Loucy (cell line): Measurements from ENCODE around the gene DNAJB8.

ENCODE experiments used
- H2AFZ ChIP-seq: fragments of 200-600 bp; sonication (generic); 2 replicates; pipeline ENCODE4 v1.6.0; 2016; ENCODE audit warnings: antibody characterized with exemption, mild to moderate bottlenecking, low read length, moderate library complexity
- H3F3A ChIP-seq: fragments of 200-600 bp; 2 replicates; pipeline ENCODE4 v1.6.0; 2016; ENCODE audit warnings: antibody characterized with exemption, low read depth, mild to moderate bottlenecking
- H3K27me3 ChIP-seq: fragments of 200-600 bp; sonication (generic); 2 replicates; pipeline ENCODE4 v1.6.1; 2014; ENCODE audit warnings: low read length, mild to moderate bottlenecking; ENCODE audit not compliant: insufficient read depth, poor library complexity, severe bottlenecking
- H3K36me3 ChIP-seq: fragments of 200-600 bp; sonication (generic); 2 replicates; pipeline ENCODE4 v1.6.1; 2016; ENCODE audit warnings: low read length; ENCODE audit not compliant: insufficient read depth
- H3K4me1 ChIP-seq: fragments of 200-600 bp; sonication (generic); 2 replicates; pipeline ENCODE4 v1.5.1; 2014; ENCODE audit warnings: low read length, mild to moderate bottlenecking; ENCODE audit not compliant: insufficient read depth, poor library complexity, severe bottlenecking
- H3K4me2 ChIP-seq: fragments of 200-600 bp; sonication (generic); 2 replicates; pipeline ENCODE4 v1.6.0; 2014; ENCODE audit warnings: antibody characterized with exemption, low read length, low read depth, mild to moderate bottlenecking; ENCODE audit not compliant: poor library complexity, severe bottlenecking
- H3K4me3 ChIP-seq: fragments of 200-600 bp; sonication (generic); 2 replicates; pipeline ENCODE4 v1.5.1; 2014; ENCODE audit warnings: low read length, mild to moderate bottlenecking, mixed read lengths; ENCODE audit not compliant: poor library complexity, severe bottlenecking
- H3K79me2 ChIP-seq: fragments of 200-600 bp; sonication (generic); 2 replicates; pipeline ENCODE4 v1.6.1; 2014; ENCODE audit warnings: low read length; ENCODE audit not compliant: insufficient read depth
- H3K9ac ChIP-seq: fragments of 200-600 bp; sonication (generic); 2 replicates; pipeline ENCODE4 v1.6.0; 2014; ENCODE audit warnings: mild to moderate bottlenecking, low read depth, low read length, moderate library complexity; ENCODE audit not compliant: poor library complexity, severe bottlenecking
- H3K9me2 ChIP-seq: fragments of 200-600 bp; sonication (generic); replicated peaks from 2 replicates; pipeline ENCODE4 v1.6.1; 2016; ENCODE audit warnings: low read depth, low read length, mixed read lengths
- H3K9me3 ChIP-seq: fragments of 200-600 bp; sonication (generic); 2 replicates; pipeline ENCODE4 v1.6.1; 2014; ENCODE audit warnings: mild to moderate bottlenecking, antibody characterized with exemption, low read length, low read depth; ENCODE audit not compliant: insufficient read depth
- H4K20me1 ChIP-seq: fragments of 200-600 bp; sonication (generic); 2 replicates; pipeline ENCODE4 v1.6.0; 2014; ENCODE audit warnings: antibody characterized with exemption, low read length, mild to moderate bottlenecking; ENCODE audit not compliant: insufficient read depth, poor library complexity, severe bottlenecking
- CTCF ChIP-seq: fragments of 200-600 bp; sonication (generic); conservative IDR thresholded peaks from 2 replicates; pipeline ENCODE4 v1.5.1; 2014; ENCODE audit warnings: mild to moderate bottlenecking, antibody characterized with exemption, low read length
- EZH2phosphoT487 ChIP-seq: fragments of 200-600 bp; IDR thresholded peaks from 2 replicates; pipeline ENCODE4 v1.6.1; 2018; ENCODE audit warnings: antibody characterized with exemption, mild to moderate bottlenecking, moderate library complexity, borderline replicate concordance

DNAJB8 gene

DNA sequence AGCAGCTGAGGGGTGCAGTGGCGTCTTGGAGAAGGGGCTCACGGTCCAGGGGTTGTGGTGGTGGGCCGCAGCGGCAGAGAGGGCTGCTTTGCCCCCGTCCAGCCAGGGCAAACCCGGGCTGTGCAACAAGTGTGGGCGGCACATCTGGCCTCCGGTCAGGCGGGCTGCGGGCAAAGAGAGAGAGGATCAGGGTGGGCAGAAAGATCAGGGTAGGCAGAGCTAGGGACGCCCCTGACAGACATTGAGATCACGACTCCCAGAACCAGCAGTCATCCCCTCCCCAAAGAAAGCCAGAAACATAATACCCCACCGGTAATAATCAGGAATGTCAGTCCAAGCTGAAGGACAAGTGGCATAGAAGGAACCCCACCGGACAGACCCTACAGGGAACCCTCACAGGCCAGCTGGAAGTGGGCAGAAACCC, 19.5 kb upstream of the DNAJB8 start:
- TF ChIP-seq EZH2phosphoT487 (no peak), CTCF (no peak)
- H3K9me3 ChIP-seq: no peaks in the 10 kb centered on the region
- peak overlapping the region; percentile 85 for H3K4me3 ChIP-seq
- no peaks in the 10 kb centered on the region for H4K20me1 ChIP-seq
- peak overlapping the region; percentile 98 for H3K9ac ChIP-seq
- no peak overlapping the region for H2AFZ ChIP-seq
- H3K36me3 ChIP-seq: no peaks in the 10 kb centered on the region
- no peaks in the 10 kb centered on the region for H3K9me2 ChIP-seq
- H3K27me3 ChIP-seq: no peaks in the 10 kb centered on the region
- peaks cover 49% of the 10 kb centered on the region for H3K4me1 ChIP-seq
- H3K79me2 ChIP-seq: peaks cover 57% of the 10 kb centered on the region
- H3K4me2 ChIP-seq: peak overlapping the region; percentile 94
- peaks cover 15% of the 10 kb centered on the region for H3F3A ChIP-seq

- H3K36me3 ChIP-seq: peaks cover 5% of the 10 kb centered on the region; the same call in 1 of the 2 replicates
- peak overlapping the region; percentile 94 for H3K4me2 ChIP-seq
- H4K20me1 ChIP-seq: no peaks in the 10 kb centered on the region
- peaks cover 15% of the 10 kb centered on the region for H3F3A ChIP-seq
- peak overlapping the region; percentile 98 for H3K9ac ChIP-seq
- no peaks in the 10 kb centered on the region for H3K9me2 ChIP-seq
- peaks cover 51% of the 10 kb centered on the region for H3K4me1 ChIP-seq
- H3K4me3 ChIP-seq: peak overlapping the region; percentile 85
- peaks cover 64% of the 10 kb centered on the region for H3K79me2 ChIP-seq
- no peaks in the 10 kb centered on the region for H3K9me3 ChIP-seq
- no peaks in the 10 kb centered on the region for H3K27me3 ChIP-seq
- no peak overlapping the region for H2AFZ ChIP-seq
- TF ChIP-seq EZH2phosphoT487 (no peak), CTCF (no peak)
These were observed 18.9 kb upstream of the DNAJB8 start for GRCh38 chr3:128485282-128486204.

- H3K79me2 ChIP-seq: peaks cover 72% of the 10 kb centered on the region
- H3F3A ChIP-seq: peaks cover 15% of the 10 kb centered on the region
- peak overlapping the region; percentile 94 for H3K4me2 ChIP-seq
These were observed 18.0 kb upstream of the DNAJB8 start for GRCh38 chr3:128484404-128485281.

More at GRCh38 chr3:128484404-128485281, 18.0 kb upstream of the DNAJB8 start:
- Histone ChIP-seq H3K4me3 (peak overlapping the region; percentile 85), H3K36me3 (peaks cover 8% of the 10 kb centered on the region; the same call in 1 of the 2 replicates), H3K9me3 (no peaks in the 10 kb centered on the region), H3K9ac (peak overlapping the region; percentile 98), H3K4me1 (peaks cover 51% of the 10 kb centered on the region), H3K27me3 (no peaks in the 10 kb centered on the region), H3K9me2 (no peaks in the 10 kb centered on the region), H2AFZ (peak overlapping the region; percentile 3; the same call in 1 of the 2 replicates), H4K20me1 (no peaks in the 10 kb centered on the region)
- TF ChIP-seq CTCF: no peak
- TF ChIP-seq EZH2phosphoT487: no peak
